SK-N-SH (cell line): ENCODE results near the gene SNTG2. TPM values are rescaled to one million over a fixed set of nuclear protein-coding genes. Genes with fewer than 3 reads are reported as not detected.

ENCODE experiments used
- CTCF ChIA-PET: fragments of 300-600, 350-600 bp; formaldehyde crosslinking; extraction: SDS; loops from one replicate; lab custom pipeline; 2021; lab: Yijun Ruan, JAX
- POLR2A ChIA-PET: fragments of 350-600 bp; sonication (Branson Sonifier 250); formaldehyde crosslinking; extraction: SDS; loops from one replicate; lab custom pipeline; 2020; ENCODE audit warnings: antibody characterized with exemption, inconsistent platforms; lab: Yijun Ruan, JAX
- DNase-seq: peaks from one replicate; pipeline ENCODE4 v3.0.0; 2012
- H2AFZ ChIP-seq: fragments of 200-600 bp; sonication (generic); 2 replicates; pipeline ENCODE4 v1.8.1; 2016; ENCODE audit warnings: antibody characterized with exemption, mild to moderate bottlenecking, low read depth
- H3F3A ChIP-seq: fragments of 200-600 bp; sonication (generic); replicated peaks from 2 replicates; pipeline ENCODE3; 2016; ENCODE audit warnings: antibody characterized with exemption, mild to moderate bottlenecking; ENCODE audit not compliant: insufficient read depth
- H3K27ac ChIP-seq, 2 experiments: fragments of 200-500 bp in 1 of 2; fragments of 200-600 bp in 1 of 2; sonication (Bioruptor generic) in 1 of 2; sonication (generic), shearing (Covaris generic) in 1 of 2; 2 replicates each; pipeline versions ENCODE4 v1.5.1 to v1.6.1; 2014 to 2016; ENCODE audit warnings: low read depth in 2 of 2, inconsistent platforms in 1 of 2, low read length in 1 of 2, mild to moderate bottlenecking in 1 of 2, mixed read lengths in 1 of 2
- H3K27me3 ChIP-seq: fragments of 200-600 bp; sonication (generic), shearing (Covaris generic); 2 replicates; pipeline ENCODE4 v1.6.1; 2016; ENCODE audit warnings: mixed run types; ENCODE audit not compliant: insufficient read depth
- H3K36me3 ChIP-seq, 2 experiments: fragments of 200-500 bp in 1 of 2; fragments of 200-600 bp in 1 of 2; sonication (Bioruptor generic) in 1 of 2; sonication (generic) in 1 of 2; replicated peaks in 1 of 2; 2 replicates each; pipeline versions ENCODE3 to v1.5.1; 2014 to 2016; ENCODE audit warnings: low read length in 1 of 2, mild to moderate bottlenecking in 1 of 2; ENCODE audit not compliant: insufficient read depth in 2 of 2, control insufficient read depth in 1 of 2
- H3K4me1 ChIP-seq, 2 experiments: fragments of 200-500 bp in 1 of 2; fragments of 200-600 bp in 1 of 2; sonication (Bioruptor generic) in 1 of 2; sonication (generic), shearing (Covaris generic) in 1 of 2; 2 replicates each; pipeline versions ENCODE4 v1.5.1 to v1.6.1; 2014 to 2016; ENCODE audit warnings: low read depth in 1 of 2, low read length in 1 of 2, mixed run types in 1 of 2; ENCODE audit not compliant: insufficient read depth in 2 of 2, control insufficient read depth in 1 of 2
- H3K4me2 ChIP-seq: fragments of 200-600 bp; sonication (generic), shearing (Covaris generic); 2 replicates; pipeline ENCODE4 v1.6.1; 2017; ENCODE audit warnings: mixed run types
- H3K4me3 ChIP-seq, 2 experiments: fragments of 200-500 bp in 1 of 2; fragments of 200-600 bp in 1 of 2; sonication (Bioruptor generic) in 1 of 2; sonication (generic), shearing (Covaris generic) in 1 of 2; 2 replicates each; pipeline versions ENCODE4 v1.5.1 to v1.8.1; 2014 to 2016; ENCODE audit warnings: low read depth in 2 of 2, inconsistent platforms in 1 of 2, low read length in 1 of 2, mild to moderate bottlenecking in 1 of 2, mixed read lengths in 1 of 2, moderate library complexity in 1 of 2
- H3K79me2 ChIP-seq: fragments of 200-600 bp; sonication (generic); 2 replicates; pipeline ENCODE4 v1.8.1; 2017; ENCODE audit warnings: mild to moderate bottlenecking; ENCODE audit not compliant: insufficient read depth
- H3K9ac ChIP-seq: fragments of 200-600 bp; sonication (generic); 2 replicates; pipeline ENCODE4 v1.6.1; 2017; ENCODE audit warnings: mixed run types
- H3K9me2 ChIP-seq: fragments of 200-600 bp; sonication (generic); 2 replicates; pipeline ENCODE4 v1.6.1; 2017; ENCODE audit warnings: mixed run types
- H3K9me3 ChIP-seq: fragments of 200-600 bp; sonication (generic); 2 replicates; pipeline ENCODE4 v1.6.1; 2017; ENCODE audit warnings: mixed run types, mild to moderate bottlenecking, moderate library complexity
- H4K20me1 ChIP-seq: fragments of 200-600 bp; sonication (generic); 2 replicates; pipeline ENCODE4 v1.6.1; 2017; ENCODE audit warnings: mild to moderate bottlenecking, mixed run types; ENCODE audit not compliant: insufficient read depth
- ELF1 ChIP-seq: IDR thresholded peaks from 2 replicates; pipeline ENCODE4 v1.4.0; 2012
- EZH2phosphoT487 ChIP-seq: fragments of 200-600 bp; sonication (generic); IDR thresholded peaks from 2 replicates; pipeline ENCODE4 v1.6.1; 2017; ENCODE audit warnings: low read depth, mixed run types, mild to moderate bottlenecking, antibody characterized with exemption, moderate library complexity, borderline replicate concordance
- FOXJ3 ChIP-seq: sonication (generic); formaldehyde crosslinking; IDR thresholded peaks from 2 replicates; pipeline ENCODE4 v1.5.1; 2020; ENCODE audit warnings: mild to moderate bottlenecking, missing genetic modification reagents
- FOXM1 ChIP-seq: IDR thresholded peaks from 2 replicates; pipeline ENCODE4 v1.4.0; 2012; ENCODE audit warnings: low read depth, mild to moderate bottlenecking
- NFIC ChIP-seq: IDR thresholded peaks from 2 replicates; pipeline ENCODE4 v1.4.0; 2012; ENCODE audit warnings: borderline replicate concordance
- TEAD4 ChIP-seq: IDR thresholded peaks from 2 replicates; pipeline ENCODE4 v1.4.0; 2012; ENCODE audit warnings: mild to moderate bottlenecking, borderline replicate concordance; ENCODE audit not compliant: insufficient read depth
- ZBTB33 ChIP-seq: IDR thresholded peaks from 2 replicates; pipeline ENCODE4 v1.4.0; 2012; ENCODE audit warnings: low read depth, borderline replicate concordance
- WGBS: methylation state at CpG from one replicate; pipeline ENCODE4 v1.1.6; 2017; ENCODE audit warnings: low lambda C conversion rate; 5-methylcytosine and 5-hydroxymethylcytosine counted together
- polyA plus RNA-seq, 3 experiments: library from polyadenylated mRNA; depleted of rRNA; stranded (reverse); fragments of >200 nt; gene quantifications; 2 replicates each; pipeline ENCODE4 v1.2.3, GENCODE V29; 2012
- TF ChIP-seq, protein P1 (sequence below): IDR thresholded peaks from 2 replicates; pipeline ENCODE4 v1.6.1; 2012; ENCODE audit warnings: mild to moderate bottlenecking, low read depth, low read length, moderate library complexity
- TF ChIP-seq, protein P2 (sequence below): fragments of 200-600 bp; sonication (generic); IDR thresholded peaks from 2 replicates; pipeline ENCODE4 v1.6.1; 2017; ENCODE audit warnings: antibody characterized with exemption, mild to moderate bottlenecking, moderate library complexity

The SNTG2 gene
- polyA plus RNA-seq, 1 of the 3 experiments (the other 2 are of a cell fraction), result not detected

- H3K79me2 ChIP-seq, result no peaks in the 10 kb centered on the region
- ChIA-PET POLR2A (no interaction called here), CTCF (no interaction called here)
- no peak within 1 kb of the TSS for H3K4me3 ChIP-seq
- H2AFZ ChIP-seq, result no peak within 1 kb of the TSS
- no peak for DNase-seq
- TF ChIP-seq ELF1 (no peak), FOXM1 (no peak), FOXJ3 (CRISPR knock-in tag) (no peak), EZH2phosphoT487 (no peak), TEAD4 (no peak), ZBTB33 (no peak), NFIC (no peak)
- TF ChIP-seq, protein P1, sequence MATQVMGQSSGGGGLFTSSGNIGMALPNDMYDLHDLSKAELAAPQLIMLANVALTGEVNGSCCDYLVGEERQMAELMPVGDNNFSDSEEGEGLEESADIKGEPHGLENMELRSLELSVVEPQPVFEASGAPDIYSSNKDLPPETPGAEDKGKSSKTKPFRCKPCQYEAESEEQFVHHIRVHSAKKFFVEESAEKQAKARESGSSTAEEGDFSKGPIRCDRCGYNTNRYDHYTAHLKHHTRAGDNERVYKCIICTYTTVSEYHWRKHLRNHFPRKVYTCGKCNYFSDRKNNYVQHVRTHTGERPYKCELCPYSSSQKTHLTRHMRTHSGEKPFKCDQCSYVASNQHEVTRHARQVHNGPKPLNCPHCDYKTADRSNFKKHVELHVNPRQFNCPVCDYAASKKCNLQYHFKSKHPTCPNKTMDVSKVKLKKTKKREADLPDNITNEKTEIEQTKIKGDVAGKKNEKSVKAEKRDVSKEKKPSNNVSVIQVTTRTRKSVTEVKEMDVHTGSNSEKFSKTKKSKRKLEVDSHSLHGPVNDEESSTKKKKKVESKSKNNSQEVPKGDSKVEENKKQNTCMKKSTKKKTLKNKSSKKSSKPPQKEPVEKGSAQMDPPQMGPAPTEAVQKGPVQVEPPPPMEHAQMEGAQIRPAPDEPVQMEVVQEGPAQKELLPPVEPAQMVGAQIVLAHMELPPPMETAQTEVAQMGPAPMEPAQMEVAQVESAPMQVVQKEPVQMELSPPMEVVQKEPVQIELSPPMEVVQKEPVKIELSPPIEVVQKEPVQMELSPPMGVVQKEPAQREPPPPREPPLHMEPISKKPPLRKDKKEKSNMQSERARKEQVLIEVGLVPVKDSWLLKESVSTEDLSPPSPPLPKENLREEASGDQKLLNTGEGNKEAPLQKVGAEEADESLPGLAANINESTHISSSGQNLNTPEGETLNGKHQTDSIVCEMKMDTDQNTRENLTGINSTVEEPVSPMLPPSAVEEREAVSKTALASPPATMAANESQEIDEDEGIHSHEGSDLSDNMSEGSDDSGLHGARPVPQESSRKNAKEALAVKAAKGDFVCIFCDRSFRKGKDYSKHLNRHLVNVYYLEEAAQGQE, result no peak
- TF ChIP-seq, protein P2, sequence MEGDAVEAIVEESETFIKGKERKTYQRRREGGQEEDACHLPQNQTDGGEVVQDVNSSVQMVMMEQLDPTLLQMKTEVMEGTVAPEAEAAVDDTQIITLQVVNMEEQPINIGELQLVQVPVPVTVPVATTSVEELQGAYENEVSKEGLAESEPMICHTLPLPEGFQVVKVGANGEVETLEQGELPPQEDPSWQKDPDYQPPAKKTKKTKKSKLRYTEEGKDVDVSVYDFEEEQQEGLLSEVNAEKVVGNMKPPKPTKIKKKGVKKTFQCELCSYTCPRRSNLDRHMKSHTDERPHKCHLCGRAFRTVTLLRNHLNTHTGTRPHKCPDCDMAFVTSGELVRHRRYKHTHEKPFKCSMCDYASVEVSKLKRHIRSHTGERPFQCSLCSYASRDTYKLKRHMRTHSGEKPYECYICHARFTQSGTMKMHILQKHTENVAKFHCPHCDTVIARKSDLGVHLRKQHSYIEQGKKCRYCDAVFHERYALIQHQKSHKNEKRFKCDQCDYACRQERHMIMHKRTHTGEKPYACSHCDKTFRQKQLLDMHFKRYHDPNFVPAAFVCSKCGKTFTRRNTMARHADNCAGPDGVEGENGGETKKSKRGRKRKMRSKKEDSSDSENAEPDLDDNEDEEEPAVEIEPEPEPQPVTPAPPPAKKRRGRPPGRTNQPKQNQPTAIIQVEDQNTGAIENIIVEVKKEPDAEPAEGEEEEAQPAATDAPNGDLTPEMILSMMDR, result no peak
- no peak within 1 kb of the TSS for H3K27ac ChIP-seq
- no peaks in the 10 kb centered on the region for H4K20me1 ChIP-seq
- no peaks in the 10 kb centered on the region for H3K36me3 ChIP-seq
- H3K9me3 ChIP-seq, result peaks cover 7% of the 10 kb centered on the region; the same call in 1 of the 2 replicates
- WGBS, result 43% methylated on average over 15 of the region's 15 CpGs
- no peaks in the 10 kb centered on the region for H3K4me1 ChIP-seq
- no peak within 1 kb of the TSS for H3K4me2 ChIP-seq
- no peaks in the 10 kb centered on the region for H3K27me3 ChIP-seq
- H3K9ac ChIP-seq, result no peak within 1 kb of the TSS
- no peaks in the 10 kb centered on the region for H3K9me2 ChIP-seq
- no peaks in the 10 kb centered on the region for H3F3A ChIP-seq
Observed at GRCh38 chr2:1413156-1413710, 462.6 kb downstream of the SNTG2 start, which contains the start of gene TPO. Gene TPO, plus strand, starts transcription at chr2:1413463. Its CDS starts 946 bp downstream, at chr2:1414409.
